ENCODE results near the gene EP300.

DNA sequence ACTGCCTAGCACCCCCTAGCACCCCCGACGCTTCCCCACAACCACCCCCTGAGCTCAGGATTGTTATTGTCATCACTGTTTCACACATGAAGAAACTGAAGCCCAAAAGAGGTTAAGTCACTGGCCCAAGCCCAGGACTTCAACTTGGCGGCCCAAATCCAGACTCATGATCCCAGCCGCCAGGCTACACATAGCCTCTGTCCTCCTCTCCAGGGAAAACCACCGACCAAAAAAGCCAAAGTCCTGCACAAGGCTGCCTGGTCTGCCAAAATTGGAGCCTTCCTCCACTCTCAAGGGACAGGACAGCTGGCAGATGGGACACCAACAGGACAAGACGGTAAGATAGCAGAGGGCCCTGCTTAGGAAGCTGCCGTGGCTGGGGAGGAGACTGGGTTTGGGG lies 123.5 kb downstream of the EP300 start:
- TF ChIP-seq, protein P1, sequence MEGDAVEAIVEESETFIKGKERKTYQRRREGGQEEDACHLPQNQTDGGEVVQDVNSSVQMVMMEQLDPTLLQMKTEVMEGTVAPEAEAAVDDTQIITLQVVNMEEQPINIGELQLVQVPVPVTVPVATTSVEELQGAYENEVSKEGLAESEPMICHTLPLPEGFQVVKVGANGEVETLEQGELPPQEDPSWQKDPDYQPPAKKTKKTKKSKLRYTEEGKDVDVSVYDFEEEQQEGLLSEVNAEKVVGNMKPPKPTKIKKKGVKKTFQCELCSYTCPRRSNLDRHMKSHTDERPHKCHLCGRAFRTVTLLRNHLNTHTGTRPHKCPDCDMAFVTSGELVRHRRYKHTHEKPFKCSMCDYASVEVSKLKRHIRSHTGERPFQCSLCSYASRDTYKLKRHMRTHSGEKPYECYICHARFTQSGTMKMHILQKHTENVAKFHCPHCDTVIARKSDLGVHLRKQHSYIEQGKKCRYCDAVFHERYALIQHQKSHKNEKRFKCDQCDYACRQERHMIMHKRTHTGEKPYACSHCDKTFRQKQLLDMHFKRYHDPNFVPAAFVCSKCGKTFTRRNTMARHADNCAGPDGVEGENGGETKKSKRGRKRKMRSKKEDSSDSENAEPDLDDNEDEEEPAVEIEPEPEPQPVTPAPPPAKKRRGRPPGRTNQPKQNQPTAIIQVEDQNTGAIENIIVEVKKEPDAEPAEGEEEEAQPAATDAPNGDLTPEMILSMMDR (IDR thresholded peaks at IDR 0.05) = no peak
- no peak for TF ChIP-seq POLR2A (IDR thresholded peaks at IDR 0.05)
